CD4-positive, alpha-beta T cell (primary cell): Measurements from ENCODE around the gene OPRM1. TPM values are rescaled to one million over a fixed set of nuclear protein-coding genes. Genes with fewer than 3 reads are reported as not detected.

Experiments used
- ATAC-seq: fragments of 200-7000 bp; cut with Tn5 transposase; one replicate; pipeline ENCODE4 v1.10.0; 2022; ENCODE audit warnings: mild to moderate bottlenecking; ENCODE audit not compliant: poor library complexity
- CTCF ChIA-PET: fragments of 350-600 bp; sonication (Branson Sonifier 250); formaldehyde crosslinking; loops from one replicate; lab custom pipeline; 2021; ENCODE audit warnings: antibody characterized with exemption, inconsistent platforms; lab: Charles Lee
- POLR2A ChIA-PET: fragments of 350-600 bp; sonication (Branson Sonifier 250); formaldehyde crosslinking; loops from one replicate; lab custom pipeline; 2021; ENCODE audit warnings: antibody characterized with exemption, inconsistent platforms; lab: Charles Lee
- DNase-seq, 14 experiments: peaks; one replicate each; pipeline ENCODE4 v3.0.0-alpha.2; 2013 to 2020; ENCODE audit warnings: mixed read lengths in 2 of 14
- H3K27ac ChIP-seq, 2 donors: one replicate each; pipeline versions ENCODE4 v1.5.1 to v1.7.0; 2013; ENCODE audit warnings: low read length in 2 of 2, low read depth in 1 of 2, mild to moderate bottlenecking in 1 of 2
- H3K27me3 ChIP-seq, 2 experiments: 1 replicate in 1 of 2; 2 replicates in 1 of 2; pipeline versions ENCODE4 v1.6.1 to v1.7.0; 2013; ENCODE audit warnings: low read length in 2 of 2, control low read depth in 1 of 2, mild to moderate bottlenecking in 1 of 2, moderate library complexity in 1 of 2; ENCODE audit not compliant: insufficient read depth in 2 of 2, control insufficient read depth in 1 of 2
- H3K36me3 ChIP-seq: one replicate; pipeline ENCODE4 v1.6.1; 2013; ENCODE audit warnings: low read length, control low read depth; ENCODE audit not compliant: insufficient read depth
- H3K4me1 ChIP-seq: one replicate; pipeline ENCODE4 v1.6.1; 2013; ENCODE audit warnings: low read length, control low read depth; ENCODE audit not compliant: insufficient read depth
- H3K4me3 ChIP-seq: one replicate; pipeline ENCODE4 v1.5.1; 2013; ENCODE audit warnings: mild to moderate bottlenecking, low read length, moderate library complexity
- H3K9me3 ChIP-seq, 2 experiments: 1 replicate in 1 of 2; 2 replicates in 1 of 2; pipeline versions ENCODE4 v1.6.1 to v1.7.0; 2013; ENCODE audit warnings: low read length in 2 of 2, mild to moderate bottlenecking in 2 of 2, control low read depth in 1 of 2, moderate library complexity in 1 of 2; ENCODE audit not compliant: control insufficient read depth in 1 of 2, insufficient read depth in 1 of 2
- H3K27ac Mint-ChIP-seq: one replicate; pipeline ENCODE4 v1.8.0; 2020; ENCODE audit warnings: mixed read lengths
- H3K27me3 Mint-ChIP-seq: one replicate; pipeline ENCODE4 v1.8.0; 2021; ENCODE audit warnings: mixed read lengths
- H3K36me3 Mint-ChIP-seq: one replicate; pipeline ENCODE4 v1.8.0; 2021; ENCODE audit warnings: low read depth, mixed read lengths
- H3K4me1 Mint-ChIP-seq: one replicate; pipeline ENCODE4 v1.8.0; 2021; ENCODE audit warnings: low read depth, mixed read lengths
- H3K4me3 Mint-ChIP-seq: one replicate; pipeline ENCODE4 v1.8.0; 2020; ENCODE audit warnings: mild to moderate bottlenecking, mixed read lengths
- H3K9me3 Mint-ChIP-seq: one replicate; pipeline ENCODE4 v1.8.0; 2020; ENCODE audit warnings: mixed read lengths
- CTCF ChIP-seq: fragments of 200-600 bp; IDR thresholded peaks from one replicate; pipeline ENCODE4 v1.8.0; 2022; ENCODE audit warnings: antibody characterized with exemption, mild to moderate bottlenecking
- intact Hi-C, 2 experiments: fragments of 100-400 bp; cut with DNase I in 1 of 2; cut with micrococcal nuclease in 1 of 2; formaldehyde crosslinking; loops; one replicate each; pipeline versions ENCODE4 v1.15.1 to v1.9.0; 2023 to 2025; cut with DNase I, micrococcal nuclease
- total RNA-seq, 174 experiments: library from RNA in 2 of 174; stranded (reverse) in 2 of 174; gene quantifications; one replicate each; pipeline ENCODE4 v1.2.3 and lab custom pipeline; 2021 to 2026

Gene OPRM1
- total RNA-seq, 2 experiments from 2014 or later: not detected

GRCh38 chr6:154117485-154117884 is 78.4 kb downstream of the OPRM1 start:
- H3K27ac Mint-ChIP-seq: no peak overlapping the region
- TF ChIP-seq CTCF: no peak
- DNase-seq: no peak
- Histone ChIP-seq H3K36me3 (no peaks in the 10 kb centered on the region), H3K4me3 (no peak overlapping the region), H3K27me3 (no peaks in the 10 kb centered on the region), H3K4me1 (no peaks in the 10 kb centered on the region), H3K27ac (no peak overlapping the region), H3K9me3 (no peaks in the 10 kb centered on the region)
- H3K9me3 Mint-ChIP-seq: peaks cover under 1% of the 10 kb centered on the region
- H3K4me1 Mint-ChIP-seq: no peaks in the 10 kb centered on the region
- no peak overlapping the region for H3K4me3 Mint-ChIP-seq
- ChIA-PET POLR2A (no interaction called here), CTCF (no interaction called here)
- no peaks in the 10 kb centered on the region for H3K36me3 Mint-ChIP-seq
- H3K27me3 Mint-ChIP-seq: peaks cover 11% of the 10 kb centered on the region
- intact Hi-C loops: no loop called here
- no peak for ATAC-seq

- H3K27me3 ChIP-seq: no peaks in the 10 kb centered on the region
- H3K36me3 ChIP-seq: no peaks in the 10 kb centered on the region
- Mint-ChIP-seq H3K4me3 (no peak overlapping the region), H3K9me3 (peaks cover 4% of the 10 kb centered on the region), H3K36me3 (no peaks in the 10 kb centered on the region), H3K27ac (no peak overlapping the region), H3K27me3 (no peaks in the 10 kb centered on the region), H3K4me1 (no peaks in the 10 kb centered on the region)
- ChIA-PET POLR2A (no interaction called here), CTCF (no interaction called here)
- no peaks in the 10 kb centered on the region for H3K4me1 ChIP-seq
- DNase-seq: no peak
- H3K9me3 ChIP-seq: no peaks in the 10 kb centered on the region
- H3K4me3 ChIP-seq: no peak overlapping the region
- no peak overlapping the region for H3K27ac ChIP-seq
- no peak for ATAC-seq
- intact Hi-C loops: no loop called here
- TF ChIP-seq CTCF: no peak
Observed at GRCh38 chr6:154122195-154122925, 83.3 kb downstream of the OPRM1 start.

- CTCF ChIA-PET: no interaction called here
Observed at GRCh38 chr6:154123155-154123956, 84.3 kb downstream of the OPRM1 start.

More at GRCh38 chr6:154123155-154123956, 84.3 kb downstream of the OPRM1 start:
- Histone ChIP-seq H3K27me3 (no peaks in the 10 kb centered on the region), H3K36me3 (no peaks in the 10 kb centered on the region), H3K27ac (no peak overlapping the region), H3K9me3 (no peaks in the 10 kb centered on the region), H3K4me3 (no peak overlapping the region), H3K4me1 (no peaks in the 10 kb centered on the region)
- no peak for TF ChIP-seq CTCF
- Mint-ChIP-seq H3K27me3 (no peaks in the 10 kb centered on the region), H3K4me1 (no peaks in the 10 kb centered on the region), H3K9me3 (peaks cover 4% of the 10 kb centered on the region), H3K4me3 (no peak overlapping the region), H3K36me3 (no peaks in the 10 kb centered on the region), H3K27ac (no peak overlapping the region)
- no peak for DNase-seq
- POLR2A ChIA-PET: interaction anchor here (1.2 kb wide), 1 partner anchor 11 kb away, joined by 3 read pairs; no protein-coding TSS in a partner anchor
- intact Hi-C loops: no loop called here
- ATAC-seq: no peak
